GM12891 (cell line): ENCODE results near the gene GALNT10.

ENCODE experiments used
- POLR2A ChIP-seq: IDR thresholded peaks from 2 replicates; pipeline ENCODE4 v1.6.1; 2011; ENCODE audit warnings: low read depth, low read length, control low read depth
- POLR2AphosphoS5 ChIP-seq: IDR thresholded peaks from 2 replicates; pipeline ENCODE4 v1.6.1; 2011; ENCODE audit warnings: low read depth, low read length, control low read depth
- SPI1 ChIP-seq: IDR thresholded peaks from 2 replicates; pipeline ENCODE4 v1.6.1; 2011; ENCODE audit warnings: low read depth, low read length, control low read depth
- TAF1 ChIP-seq: IDR thresholded peaks from 2 replicates; pipeline ENCODE4 v1.6.1; 2011; ENCODE audit warnings: low read depth, low read length, control low read depth

GRCh38 chr5:154430961-154431630, 240.6 kb downstream of the GALNT10 start:
- TF ChIP-seq POLR2AphosphoS5 (no peak), TAF1 (no peak), POLR2A (no peak), SPI1 (no peak)
